Umbilical cord (tissue), 2 donors: ENCODE data around the gene MBD2. TPM values are rescaled to one million over a fixed set of nuclear protein-coding genes. Genes with fewer than 3 reads are reported as not detected.
"Not testable (repeated sequence)": the region's sequence is repeated elsewhere in the genome, so short reads cannot be mapped to it uniquely, and the experiment has no call there.

Experiments
- DNase-seq: peaks from one replicate; pipeline ENCODE4 v3.0.0-alpha.2; 2015; ENCODE audit warnings: low spot score
- total RNA-seq: library from RNA; depleted of rRNA; stranded (reverse); fragments of >200 nt; gene quantifications from one replicate; pipeline ENCODE4 v1.2.3, GENCODE V29; 2014; ENCODE audit warnings: low replicate concordance; ENCODE audit not compliant: insufficient read depth

The MBD2 gene, protein sequence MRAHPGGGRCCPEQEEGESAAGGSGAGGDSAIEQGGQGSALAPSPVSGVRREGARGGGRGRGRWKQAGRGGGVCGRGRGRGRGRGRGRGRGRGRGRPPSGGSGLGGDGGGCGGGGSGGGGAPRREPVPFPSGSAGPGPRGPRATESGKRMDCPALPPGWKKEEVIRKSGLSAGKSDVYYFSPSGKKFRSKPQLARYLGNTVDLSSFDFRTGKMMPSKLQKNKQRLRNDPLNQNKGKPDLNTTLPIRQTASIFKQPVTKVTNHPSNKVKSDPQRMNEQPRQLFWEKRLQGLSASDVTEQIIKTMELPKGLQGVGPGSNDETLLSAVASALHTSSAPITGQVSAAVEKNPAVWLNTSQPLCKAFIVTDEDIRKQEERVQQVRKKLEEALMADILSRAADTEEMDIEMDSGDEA
- 13.5 TPM for total RNA-seq

GRCh38 chr18:54224379-54225014 lies at the start of gene MBD2:
MBD2 (minus strand) TSS chr18:54224669; CDS start chr18:54224559, 110 bp downstream.
- DNase-seq, result peak; percentile 98

DNA sequence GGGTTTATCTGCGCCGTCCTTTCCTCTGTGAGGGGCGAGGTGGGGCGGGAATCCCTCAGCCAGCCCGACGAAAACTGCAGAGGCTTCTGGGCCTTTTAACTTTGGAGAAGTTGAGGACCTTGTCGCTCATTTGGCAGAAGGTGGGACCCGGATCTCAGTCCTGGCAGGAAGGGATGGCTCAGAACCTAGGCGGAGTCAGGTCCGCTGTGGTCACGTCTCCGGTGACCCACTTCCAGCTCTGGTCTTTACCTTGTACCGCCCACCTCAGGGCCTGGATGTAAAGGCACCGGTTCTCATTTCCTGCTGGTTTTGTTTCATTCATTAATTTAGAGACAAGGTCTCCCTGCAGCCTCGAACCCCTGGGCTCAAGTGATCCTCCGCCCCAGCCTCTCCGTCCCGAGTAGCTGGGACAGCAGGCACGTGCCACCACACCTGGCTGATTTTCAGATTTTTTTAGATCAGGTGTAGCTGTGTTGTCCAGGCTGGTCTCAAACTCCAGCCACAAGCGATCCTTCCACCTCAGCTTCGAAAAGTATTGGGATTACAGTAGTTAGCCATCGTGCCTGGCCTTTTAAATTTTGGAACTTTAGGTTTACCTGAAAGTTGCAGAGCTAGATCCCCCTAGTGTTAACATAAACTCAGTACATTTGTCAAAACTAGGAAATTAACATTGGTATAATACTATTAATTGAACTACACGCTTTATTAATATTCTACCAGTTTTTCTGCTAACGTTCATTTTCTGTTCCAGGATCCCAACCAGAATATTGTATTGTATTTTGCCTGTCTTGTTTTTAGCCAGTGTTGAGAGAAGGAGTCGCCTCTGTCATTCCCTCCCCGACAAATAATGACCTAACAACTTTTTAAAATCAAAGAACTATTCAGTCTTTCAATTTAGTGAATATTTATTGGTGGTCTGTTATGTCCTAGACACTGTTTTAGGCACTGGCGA lies 45.7 kb upstream of the MBD2 start:
- DNase-seq, result peak; percentile 68

DNA sequence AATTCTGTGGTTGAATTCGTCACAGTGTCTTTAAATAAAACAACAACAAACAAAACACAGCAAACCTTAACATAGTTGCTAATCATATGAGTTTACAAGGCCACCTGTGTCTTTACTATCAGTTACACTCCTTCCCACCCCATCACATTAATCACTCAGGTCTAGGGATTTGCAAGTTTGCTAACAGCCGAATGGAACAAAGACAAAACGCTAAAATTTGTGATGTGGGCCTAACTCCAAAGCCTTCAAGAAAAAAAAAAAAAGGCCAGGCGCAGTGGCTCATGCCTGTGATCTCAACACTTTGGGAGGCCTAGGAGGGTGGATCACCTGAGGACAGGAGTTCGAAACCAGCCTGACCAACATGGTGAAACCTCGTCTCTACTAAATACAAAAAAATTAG lies 44.3 kb upstream of the MBD2 start:
- no peak for DNase-seq

DNA sequence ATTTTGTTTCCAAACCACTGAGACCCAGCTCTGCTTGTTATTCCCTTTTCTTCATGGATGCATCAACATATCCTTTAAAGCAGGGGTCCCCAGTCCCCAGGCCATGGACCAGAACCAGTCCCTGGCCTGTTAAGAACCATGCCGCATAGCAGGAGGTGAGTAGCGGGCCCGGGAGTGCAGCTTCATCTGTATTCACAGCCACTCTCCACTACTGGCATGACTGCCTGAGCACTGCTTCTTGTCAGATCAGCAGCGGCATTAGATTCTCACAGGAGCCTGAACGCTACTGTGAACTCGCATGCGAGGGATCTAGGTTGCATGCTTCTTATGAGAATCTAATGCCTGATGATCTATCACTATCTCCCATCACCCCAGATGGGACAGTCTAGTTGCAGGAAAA lies 43.2 kb upstream of the MBD2 start:
- DNase-seq, result no peak

GRCh38 chr18:54263904-54264336 lies 39.5 kb upstream of the MBD2 start:
- no peak for DNase-seq

- peak; percentile 44 for DNase-seq
These were observed 37.4 kb upstream of the MBD2 start for GRCh38 chr18:54261894-54262293.

- DNase-seq, result peak; percentile 50
These were observed 36.1 kb upstream of the MBD2 start for GRCh38 chr18:54260396-54261072.

DNA sequence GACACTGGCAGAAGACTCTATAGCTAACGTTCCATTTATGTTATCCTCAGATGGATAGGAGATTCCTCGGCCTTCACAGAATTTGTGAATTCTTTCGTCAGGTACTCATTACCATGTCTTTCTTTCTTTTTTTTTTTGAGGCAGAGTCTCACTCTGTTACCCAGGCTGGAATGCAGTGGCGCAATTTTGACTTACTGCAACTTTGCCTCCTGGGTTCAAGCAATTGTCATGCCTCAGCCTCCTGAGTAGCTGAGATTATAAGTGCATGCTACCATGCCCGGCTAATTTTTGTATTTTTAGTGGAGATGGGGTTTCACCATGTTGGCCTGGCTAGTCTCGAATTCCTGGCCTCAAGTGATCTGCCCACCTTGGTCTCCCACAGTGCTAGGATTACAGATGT lies 33.3 kb upstream of the MBD2 start:
- not testable (repeated sequence) for DNase-seq

- no peak for DNase-seq
These were observed 32.5 kb upstream of the MBD2 start for GRCh38 chr18:54257015-54257414.

GRCh38 chr18:54255141-54255540 lies 30.7 kb upstream of the MBD2 start:
- no peak for DNase-seq

DNA sequence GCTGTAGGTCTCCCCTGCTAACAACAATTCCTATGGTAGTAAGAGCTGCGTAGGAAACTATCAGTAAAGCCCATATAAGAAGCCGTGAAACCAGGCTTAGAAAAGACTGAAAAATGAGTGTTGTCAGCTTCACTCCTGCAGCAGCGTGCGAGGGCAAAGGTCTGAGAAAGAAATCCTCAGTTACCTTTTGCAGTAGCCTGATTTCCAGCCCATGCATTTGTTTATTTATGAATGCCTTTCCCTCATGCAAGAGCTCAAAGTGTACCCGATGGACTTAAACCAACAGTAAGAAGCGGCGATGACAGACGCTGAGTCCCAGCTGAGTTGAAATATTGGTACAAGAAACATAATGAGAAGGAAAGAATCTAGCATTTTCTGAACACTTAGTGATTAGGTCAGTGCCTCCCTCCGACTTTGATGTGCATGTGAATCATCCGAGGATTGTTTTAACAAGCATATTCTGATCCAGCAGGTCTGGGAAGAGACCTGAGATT lies 29.8 kb upstream of the MBD2 start:
- DNase-seq, result peak; percentile 74

- no peak for DNase-seq
These were observed 27.3 kb upstream of the MBD2 start for GRCh38 chr18:54251606-54252390.

DNA sequence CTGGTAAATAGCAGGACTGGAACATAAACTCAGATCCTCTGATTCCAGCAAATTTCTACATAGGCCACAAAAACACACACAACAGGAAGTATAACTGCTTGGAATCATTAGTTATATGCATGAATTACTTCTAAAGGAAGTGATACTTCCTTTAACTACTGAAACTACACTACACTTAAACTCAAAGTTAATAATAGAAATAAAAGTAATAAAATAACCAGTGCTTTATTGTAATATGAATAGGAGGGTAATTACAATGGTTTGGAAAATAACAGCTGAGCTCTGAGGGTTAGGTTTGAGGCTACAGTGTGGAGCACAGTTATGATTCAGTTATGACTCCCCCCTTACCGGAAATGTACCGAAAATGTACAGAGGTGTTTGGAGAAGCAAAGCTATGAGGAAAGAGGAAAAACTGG lies 26.4 kb upstream of the MBD2 start:
- no peak for DNase-seq

- peak; percentile 66 for DNase-seq
These were observed 23.2 kb upstream of the MBD2 start for GRCh38 chr18:54247511-54248175.

DNA sequence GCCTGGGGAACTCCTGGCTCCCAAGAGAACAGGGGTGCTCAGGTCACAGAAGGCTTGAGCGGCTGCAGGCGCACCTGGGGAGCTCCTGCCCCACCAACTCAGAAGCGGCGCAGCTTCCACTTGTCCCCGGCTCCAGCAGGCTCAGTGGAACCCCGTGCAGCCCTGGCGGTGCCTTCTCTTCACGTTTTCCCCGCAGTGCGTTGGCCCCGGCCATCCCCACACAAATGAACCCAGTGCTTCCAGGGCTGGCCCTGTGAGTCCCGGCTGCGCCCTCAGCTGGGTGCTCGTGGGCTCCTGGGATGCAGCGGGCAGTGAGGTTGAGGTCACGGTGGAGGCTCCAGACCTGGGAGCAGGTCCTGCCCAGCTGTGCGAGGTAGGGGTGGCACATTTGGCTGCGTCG lies 17.9 kb upstream of the MBD2 start:
- no peak for DNase-seq

- no peak for DNase-seq
These were observed 17.0 kb upstream of the MBD2 start for GRCh38 chr18:54241483-54241882.

- DNase-seq, result no peak
These were observed 16.2 kb upstream of the MBD2 start for GRCh38 chr18:54240629-54241107.

DNA sequence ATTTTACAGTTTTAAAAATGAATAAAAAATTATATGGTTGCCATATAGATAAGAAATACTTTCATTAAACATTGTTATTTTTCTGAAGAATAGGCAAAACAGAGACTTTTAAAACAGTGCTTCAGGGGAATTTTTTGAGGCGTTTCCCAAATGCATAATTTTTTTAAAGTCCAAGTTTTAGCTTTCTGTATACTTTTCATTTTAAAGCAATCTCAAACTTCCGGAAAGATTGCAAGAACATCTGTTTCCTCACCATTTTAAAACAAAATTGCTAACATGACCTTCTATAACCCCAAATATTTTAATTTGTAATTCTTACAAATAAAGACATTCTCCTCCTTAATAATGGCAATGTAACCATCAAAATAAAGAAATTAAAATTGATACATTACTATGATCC lies 15.1 kb upstream of the MBD2 start:
- DNase-seq, result no peak

- no peak for DNase-seq
These were observed 14.6 kb upstream of the MBD2 start for GRCh38 chr18:54239091-54239490.
